Keratinocyte (primary cell): ENCODE results near the gene SLC6A15.

ENCODE experiments used
- CTCF ChIP-seq, 3 experiments: IDR thresholded peaks in 1 of 3; conservative IDR thresholded peaks in 1 of 3; optimal IDR thresholded peaks in 1 of 3; 2 replicates in 2 of 3; 3 replicates in 1 of 3; pipeline versions ENCODE3 to v1.5.1; 2011; ENCODE audit warnings: low read length in 3 of 3, mild to moderate bottlenecking in 3 of 3, moderate library complexity in 2 of 3, control low read depth in 1 of 3, inconsistent platforms in 1 of 3; ENCODE audit not compliant: insufficient read depth in 2 of 3; ENCODE audit errors: extremely low read depth in 1 of 3
- EZH2 ChIP-seq: IDR thresholded peaks from one replicate; pipeline ENCODE4 v1.6.1; 2012; ENCODE audit warnings: inconsistent platforms, mild to moderate bottlenecking, low read length, moderate library complexity

GRCh38 chr12:84822525-84822924, 90.1 kb downstream of the SLC6A15 start:
- TF ChIP-seq CTCF (optimal IDR thresholded peaks at IDR 0.05 in 1 of 3, IDR thresholded peaks at IDR 0.05 in 1 of 3, conservative IDR thresholded peaks at IDR 0.05 in 1 of 3; ENCODE audit: extremely low read depth in 1 of 3, insufficient read depth in 2 of 3, low read length in 3 of 3) (no peak), EZH2 (no peak)
